Neuronal stem cell (in vitro differentiated cells): Measurements from ENCODE around the gene ISG15.

Source experiments
- DNase-seq: peaks from one replicate; pipeline ENCODE4 v3.0.0-alpha.2; 2013; ENCODE audit warnings: low spot score
- H2AFZ ChIP-seq: one replicate; pipeline ENCODE4 v1.6.1; 2013; ENCODE audit warnings: mild to moderate bottlenecking, low read length, inconsistent platforms
- H2AK5ac ChIP-seq: 2 replicates; pipeline ENCODE4 v1.6.1; 2013; ENCODE audit warnings: low read depth, mild to moderate bottlenecking, inconsistent platforms, low read length, moderate library complexity, mixed read lengths
- H2BK120ac ChIP-seq: 2 replicates; pipeline ENCODE4 v1.6.1; 2013; ENCODE audit warnings: low read depth, mild to moderate bottlenecking, inconsistent platforms, low read length, moderate library complexity, mixed read lengths
- H2BK12ac ChIP-seq: one replicate; pipeline ENCODE4 v1.6.1; 2013; ENCODE audit warnings: low read length, inconsistent platforms
- H2BK15ac ChIP-seq: 2 replicates; pipeline ENCODE4 v1.6.1; 2013; ENCODE audit warnings: mild to moderate bottlenecking, low read length, inconsistent platforms, mixed read lengths
- H2BK5ac ChIP-seq: one replicate; pipeline ENCODE4 v1.6.1; 2013; ENCODE audit warnings: inconsistent platforms, mild to moderate bottlenecking, low read length, moderate library complexity
- H3K14ac ChIP-seq: one replicate; pipeline ENCODE4 v1.6.1; 2013; ENCODE audit warnings: low read length, inconsistent platforms
- H3K18ac ChIP-seq: 2 replicates; pipeline ENCODE4 v1.6.1; 2013; ENCODE audit warnings: low read length, inconsistent platforms
- H3K23ac ChIP-seq: 2 replicates; pipeline ENCODE4 v1.6.1; 2013; ENCODE audit warnings: low read depth, mild to moderate bottlenecking, mixed read lengths, low read length, inconsistent platforms; ENCODE audit not compliant: poor library complexity
- H3K27ac ChIP-seq: replicated peaks from 3 replicates; pipeline ENCODE4 v1.5.1; 2013; ENCODE audit warnings: low read length, inconsistent platforms
- H3K27me3 ChIP-seq, 3 experiments: 2 replicates each; pipeline ENCODE4 v1.6.1; 2013; ENCODE audit warnings: low read length in 3 of 3, mild to moderate bottlenecking in 2 of 3, inconsistent platforms in 1 of 3, low read depth in 1 of 3, mixed read lengths in 1 of 3, moderate library complexity in 1 of 3; ENCODE audit not compliant: control insufficient read depth in 3 of 3, insufficient read depth in 3 of 3
- H3K36me3 ChIP-seq, 2 donors: replicated peaks in 1 of 2; 2 replicates each; pipeline ENCODE4 v1.6.1; 2013; ENCODE audit warnings: low read length in 2 of 2; ENCODE audit not compliant: control insufficient read depth in 2 of 2, insufficient read depth in 2 of 2
- H3K4ac ChIP-seq: 2 replicates; pipeline ENCODE4 v1.6.1; 2013; ENCODE audit warnings: inconsistent platforms, mild to moderate bottlenecking, low read length, moderate library complexity
- H3K4me1 ChIP-seq, 2 donors: 1 replicate in 1 of 2; 2 replicates in 1 of 2; pipeline ENCODE4 v1.6.1; 2013; ENCODE audit warnings: low read length in 2 of 2, low read depth in 1 of 2; ENCODE audit not compliant: control insufficient read depth in 2 of 2, insufficient read depth in 1 of 2
- H3K4me2 ChIP-seq: one replicate; pipeline ENCODE4 v1.6.1; 2013; ENCODE audit warnings: mild to moderate bottlenecking, low read length, inconsistent platforms; ENCODE audit not compliant: insufficient read depth, poor library complexity, severe bottlenecking
- H3K4me3 ChIP-seq, 2 donors: 2 replicates each; pipeline ENCODE4 v1.5.1; 2013; ENCODE audit warnings: low read length in 2 of 2, mild to moderate bottlenecking in 2 of 2, inconsistent platforms in 1 of 2, moderate library complexity in 1 of 2
- H3K79me1 ChIP-seq: one replicate; pipeline ENCODE4 v1.6.1; 2013; ENCODE audit warnings: low read depth, mild to moderate bottlenecking, inconsistent platforms, low read length, moderate library complexity
- H3K9ac ChIP-seq: one replicate; pipeline ENCODE4 v1.6.1; 2013; ENCODE audit warnings: mild to moderate bottlenecking, low read depth, low read length, inconsistent platforms; ENCODE audit not compliant: poor library complexity
- H3K9me3 ChIP-seq, 2 donors: replicated peaks in 1 of 2; 2 replicates each; pipeline versions ENCODE3 to v1.6.1; 2013; ENCODE audit warnings: low read length in 2 of 2, mild to moderate bottlenecking in 2 of 2, inconsistent platforms in 1 of 2, low read depth in 1 of 2, mixed read lengths in 1 of 2, moderate library complexity in 1 of 2; ENCODE audit not compliant: control insufficient read depth in 2 of 2, insufficient read depth in 1 of 2
- H4K8ac ChIP-seq: one replicate; pipeline ENCODE4 v1.6.1; 2013; ENCODE audit warnings: low read depth, mild to moderate bottlenecking, inconsistent platforms, low read length, moderate library complexity
- H4K91ac ChIP-seq: one replicate; pipeline ENCODE4 v1.6.1; 2013; ENCODE audit warnings: low read length, low read depth, mild to moderate bottlenecking, inconsistent platforms; ENCODE audit not compliant: poor library complexity
- WGBS, 2 donors: extraction: QIAGEN DNeasy Blood & Tissue Kit; methylation state at CpG; one replicate each; pipeline ENCODE4 v1.1.7; 2013; ENCODE audit warnings: missing lambda C conversion rate in 2 of 2, mixed read lengths in 1 of 2; ENCODE audit not compliant: insufficient read length in 2 of 2, insufficient replicate concordance in 1 of 2; ENCODE audit errors: extremely low coverage in 2 of 2; 5-methylcytosine and 5-hydroxymethylcytosine counted together

Gene ISG15

GRCh38 chr1:1022302-1023009, 9.2 kb downstream of the ISG15 start:
- H3K23ac ChIP-seq: peak overlapping the region; percentile 80
- H2BK5ac ChIP-seq: peak overlapping the region; percentile 35
- no peak for DNase-seq
- H2BK15ac ChIP-seq: peak overlapping the region; percentile 98
- H3K4ac ChIP-seq: no peak overlapping the region
- no peak overlapping the region for H3K27ac ChIP-seq
- no peak overlapping the region for H3K14ac ChIP-seq
- peak overlapping the region; percentile 7 for H3K9ac ChIP-seq
- H2AFZ ChIP-seq: no peak overlapping the region
- no peak overlapping the region for H4K91ac ChIP-seq
- WGBS, 2 donors: no CpG with 5 or more reads among the region's 27 CpGs
- no peak overlapping the region for H4K8ac ChIP-seq
- H3K4me3 ChIP-seq: no peak overlapping the region
- no peak overlapping the region for H2BK120ac ChIP-seq
- peaks cover 39% of the 10 kb centered on the region for H3K79me1 ChIP-seq
- H2BK12ac ChIP-seq: peak overlapping the region; percentile 33
- peaks cover 12 to 35% of the 10 kb centered on the region in 2 donors for H3K4me1 ChIP-seq
- peaks cover 9 to 45% of the 10 kb centered on the region in 2 donors for H3K36me3 ChIP-seq
- no peaks in the 10 kb centered on the region for H3K27me3 ChIP-seq
- H3K9me3 ChIP-seq: no peaks in the 10 kb centered on the region
- peak overlapping the region; percentile 71 for H3K18ac ChIP-seq
- H2AK5ac ChIP-seq: peak overlapping the region; percentile 99
- H3K4me2 ChIP-seq: no peak overlapping the region

GRCh38 chr1:1023700-1024099, 10.4 kb downstream of the ISG15 start:
- Histone ChIP-seq H3K27me3 (no peaks in the 10 kb centered on the region), H3K14ac (no peak overlapping the region), H3K4me2 (no peak overlapping the region), H3K9me3 (no peaks in the 10 kb centered on the region), H3K4me3 (no peak overlapping the region), H2BK5ac (peak overlapping the region; percentile 82), H4K91ac (no peak overlapping the region), H3K9ac (no peak overlapping the region), H2AK5ac (peak overlapping the region; percentile 97), H4K8ac (no peak overlapping the region), H3K79me1 (peaks cover 43% of the 10 kb centered on the region), H2BK15ac (peak overlapping the region; percentile 96), H3K4me1 (peaks cover 12 to 35% of the 10 kb centered on the region in 2 donors), H3K36me3 (peaks cover 12 to 45% of the 10 kb centered on the region in 2 donors), H3K4ac (no peak overlapping the region), H2BK120ac (no peak overlapping the region), H3K23ac (no peak overlapping the region), H3K18ac (peak overlapping the region; percentile 64), H3K27ac (no peak overlapping the region), H2BK12ac (peak overlapping the region; percentile 84), H2AFZ (no peak overlapping the region)
- WGBS, 2 donors: no CpG with 5 or more reads among the region's 13 CpGs
- DNase-seq: no peak

- no peak overlapping the region for H3K23ac ChIP-seq
- DNase-seq: no peak
- H2BK120ac ChIP-seq: no peak overlapping the region
- H2BK15ac ChIP-seq: peak overlapping the region; percentile 96
- no peak overlapping the region for H3K27ac ChIP-seq
- H3K36me3 ChIP-seq: peaks cover 12 to 45% of the 10 kb centered on the region in 2 donors
- H2BK12ac ChIP-seq: peak overlapping the region; percentile 94
- H4K91ac ChIP-seq: no peak overlapping the region
- H3K4me3 ChIP-seq: peak overlapping the region in 1 of 2 donors; percentile 18
- no CpG with 5 or more reads among the region's 9 CpGs for WGBS, 2 donors
- H3K4ac ChIP-seq: no peak overlapping the region
- H4K8ac ChIP-seq: peak overlapping the region; percentile 3
- H3K14ac ChIP-seq: peak overlapping the region; percentile 71
- H3K4me2 ChIP-seq: peak overlapping the region; percentile 18
- H2AFZ ChIP-seq: no peak overlapping the region
- no peaks in the 10 kb centered on the region for H3K9me3 ChIP-seq
- peak overlapping the region; percentile 97 for H2AK5ac ChIP-seq
- peak overlapping the region; percentile 82 for H2BK5ac ChIP-seq
- H3K27me3 ChIP-seq: no peaks in the 10 kb centered on the region
- H3K18ac ChIP-seq: peak overlapping the region; percentile 91
- peak overlapping the region; percentile 44 for H3K9ac ChIP-seq
- H3K4me1 ChIP-seq: peaks cover 12 to 35% of the 10 kb centered on the region in 2 donors
- H3K79me1 ChIP-seq: peaks cover 45% of the 10 kb centered on the region
These were observed 11.0 kb downstream of the ISG15 start for GRCh38 chr1:1024149-1024770.
